Panc1 (cell line): ENCODE results near the gene FMN2. TPM values are rescaled to one million over a fixed set of nuclear protein-coding genes. Genes with fewer than 3 reads are reported as not detected.
"Not testable (repeated sequence)": the region's sequence is repeated elsewhere in the genome, so short reads cannot be mapped to it uniquely, and the experiment has no call there.

ENCODE experiments used
- ATAC-seq: fragments of 200-7000 bp; cut with Tn5 transposase; 2 replicates; pipeline ENCODE4 v1.9.1; 2020; ENCODE audit warnings: mild to moderate bottlenecking, moderate library complexity
- BruUV-seq: library from RNA; stranded (reverse); fragments of 400-500 nt; replicated peaks from 2 replicates; lab custom pipeline; 2021; lab: Mats Ljungman, UMichigan
- CTCF ChIA-PET: fragments of 300-600 bp; sonication (Branson Sonifier 250); formaldehyde crosslinking; loops from one replicate; lab custom pipeline; 2022; ENCODE audit warnings: antibody characterized with exemption; lab: Charles Lee
- POLR2A ChIA-PET: fragments of 300-600 bp; sonication (Branson Sonifier 250); formaldehyde crosslinking; loops from one replicate; lab custom pipeline; 2022; ENCODE audit warnings: antibody characterized with exemption; lab: Charles Lee
- DNase-seq: peaks from one replicate; pipeline ENCODE4 v3.0.0-alpha.2; 2010; ENCODE audit warnings: low read depth, low spot score
- H3K27ac ChIP-seq: 2 replicates; pipeline ENCODE4 v1.5.1; 2011; ENCODE audit warnings: mild to moderate bottlenecking, low read length, inconsistent platforms
- H3K27me3 ChIP-seq: fragments of 200-500 bp; sonication (Bioruptor generic); 2 replicates; pipeline ENCODE4 v1.6.0; 2014; ENCODE audit warnings: low read length, inconsistent platforms; ENCODE audit not compliant: control insufficient read depth, insufficient read depth
- H3K36me3 ChIP-seq: fragments of 200-500 bp; sonication (Bioruptor generic); 2 replicates; pipeline ENCODE4 v1.5.1; 2014; ENCODE audit warnings: inconsistent platforms, mild to moderate bottlenecking, low read length, moderate library complexity; ENCODE audit not compliant: control insufficient read depth, insufficient read depth
- H3K4me1 ChIP-seq: 2 replicates; pipeline ENCODE4 v1.5.1; 2011; ENCODE audit warnings: inconsistent platforms, mild to moderate bottlenecking, low read length, moderate library complexity; ENCODE audit not compliant: control insufficient read depth, insufficient read depth
- H3K4me3 ChIP-seq, 2 experiments: 2 replicates each; pipeline ENCODE4 v1.5.1; 2011 to 2012; ENCODE audit warnings: low read depth in 2 of 2, low read length in 2 of 2, mild to moderate bottlenecking in 2 of 2, inconsistent platforms in 1 of 2, moderate library complexity in 1 of 2
- H3K9me3 ChIP-seq: fragments of 200-500 bp; sonication (Bioruptor generic); 2 replicates; pipeline ENCODE4 v1.5.1; 2014; ENCODE audit warnings: low read depth, mild to moderate bottlenecking, inconsistent platforms, low read length, moderate library complexity; ENCODE audit not compliant: control insufficient read depth, insufficient read depth
- POLR2AphosphoS5 ChIP-seq: IDR thresholded peaks from 2 replicates; pipeline ENCODE4 v1.6.1; 2012; ENCODE audit warnings: mild to moderate bottlenecking, low read depth, low read length, moderate library complexity
- SIN3A ChIP-seq: IDR thresholded peaks from 2 replicates; pipeline ENCODE4 v1.6.1; 2012; ENCODE audit warnings: low read depth, mild to moderate bottlenecking, low read length, moderate library complexity, borderline replicate concordance; ENCODE audit not compliant: insufficient read depth
- TCF7L2 ChIP-seq: IDR thresholded peaks from 2 replicates; pipeline ENCODE4 v1.6.1; 2011; ENCODE audit warnings: mild to moderate bottlenecking, low read depth, low read length, inconsistent platforms
- in situ Hi-C: cut with HindIII; loops from 2 replicates; pipeline ENCODE4 v1.10.0; 2016; ENCODE audit warnings: low sequenced_read_pairs, low pct_unique_long_range_greater_than_20kb
- intact Hi-C: fragments of 100-400 bp; cut with micrococcal nuclease; formaldehyde crosslinking; loops from one replicate; pipeline ENCODE4 v1.10.0; 2022; ENCODE audit not compliant: unreplicated experiment
- total RNA-seq: library from RNA; stranded (reverse); gene quantifications from one replicate; pipeline ENCODE4 v1.2.1, GENCODE V29; 2021; ENCODE audit not compliant: unreplicated experiment
- TF ChIP-seq, protein P1 (sequence below): fragments of 450-650 bp; IDR thresholded peaks from 2 replicates; pipeline ENCODE4 v1.5.1; 2017; ENCODE audit warnings: mild to moderate bottlenecking
- TF ChIP-seq, protein P2 (sequence below), 2 experiments: IDR thresholded peaks; 2 replicates each; pipeline ENCODE4 v1.6.1; 2011 to 2012; ENCODE audit warnings: low read depth in 2 of 2, control low read depth in 1 of 2, low read length in 1 of 2, mild to moderate bottlenecking in 1 of 2, moderate library complexity in 1 of 2; ENCODE audit not compliant: insufficient read depth in 1 of 2

FMN2 gene
- total RNA-seq, 1 experiment from 2014 or later: 1.9 TPM

DNA sequence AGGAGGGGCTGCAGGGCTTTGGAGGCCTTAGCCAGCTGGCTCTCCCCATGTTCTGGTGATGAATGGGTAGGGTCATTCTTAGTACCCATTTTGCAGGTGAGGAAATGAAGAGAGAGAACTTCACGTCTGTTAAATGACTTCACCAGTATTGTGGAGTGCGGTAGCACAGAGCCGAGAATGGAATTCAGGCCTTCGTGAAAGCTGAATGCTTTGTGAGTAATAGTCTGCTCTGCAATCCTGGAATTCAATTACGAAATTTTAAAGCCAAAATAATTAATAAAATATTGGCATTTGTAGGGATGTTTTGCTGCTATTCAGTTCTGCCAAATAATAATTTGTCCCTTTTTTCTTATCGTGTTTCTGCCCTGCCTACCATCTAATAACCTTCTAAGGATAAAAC, 322.6 kb downstream of the FMN2 start:
- POLR2A ChIA-PET: no interaction called here
- Histone ChIP-seq H3K36me3 (no peaks in the 10 kb centered on the region), H3K4me3 (no peak overlapping the region), H3K9me3 (no peaks in the 10 kb centered on the region), H3K27me3 (no peaks in the 10 kb centered on the region), H3K27ac (no peak overlapping the region), H3K4me1 (no peaks in the 10 kb centered on the region)
- intact Hi-C loops (no loop called here), in situ Hi-C loops (no loop called here)
- BruUV-seq: no TSS peak
- ATAC-seq: no peak
- CTCF ChIA-PET: no interaction called here
- TF ChIP-seq TCF7L2 (no peak), SIN3A (no peak)
- TF ChIP-seq, protein P1, sequence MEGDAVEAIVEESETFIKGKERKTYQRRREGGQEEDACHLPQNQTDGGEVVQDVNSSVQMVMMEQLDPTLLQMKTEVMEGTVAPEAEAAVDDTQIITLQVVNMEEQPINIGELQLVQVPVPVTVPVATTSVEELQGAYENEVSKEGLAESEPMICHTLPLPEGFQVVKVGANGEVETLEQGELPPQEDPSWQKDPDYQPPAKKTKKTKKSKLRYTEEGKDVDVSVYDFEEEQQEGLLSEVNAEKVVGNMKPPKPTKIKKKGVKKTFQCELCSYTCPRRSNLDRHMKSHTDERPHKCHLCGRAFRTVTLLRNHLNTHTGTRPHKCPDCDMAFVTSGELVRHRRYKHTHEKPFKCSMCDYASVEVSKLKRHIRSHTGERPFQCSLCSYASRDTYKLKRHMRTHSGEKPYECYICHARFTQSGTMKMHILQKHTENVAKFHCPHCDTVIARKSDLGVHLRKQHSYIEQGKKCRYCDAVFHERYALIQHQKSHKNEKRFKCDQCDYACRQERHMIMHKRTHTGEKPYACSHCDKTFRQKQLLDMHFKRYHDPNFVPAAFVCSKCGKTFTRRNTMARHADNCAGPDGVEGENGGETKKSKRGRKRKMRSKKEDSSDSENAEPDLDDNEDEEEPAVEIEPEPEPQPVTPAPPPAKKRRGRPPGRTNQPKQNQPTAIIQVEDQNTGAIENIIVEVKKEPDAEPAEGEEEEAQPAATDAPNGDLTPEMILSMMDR: no peak
- no peak for DNase-seq

DNA sequence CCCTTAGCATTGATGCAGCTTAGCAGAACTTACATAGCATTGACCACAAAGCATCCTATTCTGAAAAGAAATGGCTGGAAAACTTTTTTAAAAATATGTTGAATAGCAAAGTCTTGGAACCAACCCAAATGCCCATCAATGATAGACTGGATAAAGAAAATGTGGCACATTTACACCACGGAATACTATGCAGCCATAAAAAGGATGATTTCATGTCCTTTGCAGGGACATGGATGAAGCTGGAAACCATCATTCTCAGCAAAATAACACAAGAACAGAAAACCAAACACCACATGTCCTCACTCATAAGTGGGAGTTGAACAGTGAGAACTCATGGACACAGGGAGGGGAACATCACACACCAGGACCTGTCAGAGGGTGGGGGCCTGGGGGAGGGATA, 323.3 kb downstream of the FMN2 start:
- intact Hi-C loops, H3K36me3 ChIP-seq, in situ Hi-C loops, DNase-seq, H3K4me3 ChIP-seq, CTCF ChIA-PET, ATAC-seq, POLR2A ChIA-PET, H3K9me3 ChIP-seq, H3K27ac ChIP-seq, BruUV-seq, H3K4me1 ChIP-seq, H3K27me3 ChIP-seq: not testable (repeated sequence)

DNA sequence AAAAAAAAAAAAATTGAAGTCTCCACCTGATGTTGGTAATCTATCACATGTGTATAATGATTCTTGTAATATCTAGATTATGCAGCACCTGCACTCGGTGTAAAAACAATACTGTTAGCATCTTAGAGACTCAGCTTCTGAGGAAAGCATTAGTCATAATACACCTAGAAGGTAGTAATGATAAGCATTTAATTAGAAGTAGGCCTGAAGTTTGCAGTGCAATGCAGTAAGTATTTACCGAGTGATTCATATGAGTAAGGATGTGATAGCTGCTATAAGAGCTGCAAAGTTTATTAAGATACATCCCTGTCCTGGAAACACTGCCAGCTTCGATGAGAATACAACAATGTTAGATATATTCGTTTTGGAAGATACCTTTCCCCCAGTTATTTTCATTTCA, 323.8 kb downstream of the FMN2 start:
- in situ Hi-C loops: no loop called here
- H3K27ac ChIP-seq: no peak overlapping the region
- H3K36me3 ChIP-seq: no peaks in the 10 kb centered on the region
- no peaks in the 10 kb centered on the region for H3K4me1 ChIP-seq
- no peak for DNase-seq
- no peak overlapping the region for H3K4me3 ChIP-seq
- POLR2A ChIA-PET: no interaction called here
- peak; percentile 79 for ATAC-seq
- TF ChIP-seq POLR2AphosphoS5 (no peak), TCF7L2 (no peak), SIN3A (no peak)
- TF ChIP-seq, protein P1: no peak
- TF ChIP-seq, protein P2, sequence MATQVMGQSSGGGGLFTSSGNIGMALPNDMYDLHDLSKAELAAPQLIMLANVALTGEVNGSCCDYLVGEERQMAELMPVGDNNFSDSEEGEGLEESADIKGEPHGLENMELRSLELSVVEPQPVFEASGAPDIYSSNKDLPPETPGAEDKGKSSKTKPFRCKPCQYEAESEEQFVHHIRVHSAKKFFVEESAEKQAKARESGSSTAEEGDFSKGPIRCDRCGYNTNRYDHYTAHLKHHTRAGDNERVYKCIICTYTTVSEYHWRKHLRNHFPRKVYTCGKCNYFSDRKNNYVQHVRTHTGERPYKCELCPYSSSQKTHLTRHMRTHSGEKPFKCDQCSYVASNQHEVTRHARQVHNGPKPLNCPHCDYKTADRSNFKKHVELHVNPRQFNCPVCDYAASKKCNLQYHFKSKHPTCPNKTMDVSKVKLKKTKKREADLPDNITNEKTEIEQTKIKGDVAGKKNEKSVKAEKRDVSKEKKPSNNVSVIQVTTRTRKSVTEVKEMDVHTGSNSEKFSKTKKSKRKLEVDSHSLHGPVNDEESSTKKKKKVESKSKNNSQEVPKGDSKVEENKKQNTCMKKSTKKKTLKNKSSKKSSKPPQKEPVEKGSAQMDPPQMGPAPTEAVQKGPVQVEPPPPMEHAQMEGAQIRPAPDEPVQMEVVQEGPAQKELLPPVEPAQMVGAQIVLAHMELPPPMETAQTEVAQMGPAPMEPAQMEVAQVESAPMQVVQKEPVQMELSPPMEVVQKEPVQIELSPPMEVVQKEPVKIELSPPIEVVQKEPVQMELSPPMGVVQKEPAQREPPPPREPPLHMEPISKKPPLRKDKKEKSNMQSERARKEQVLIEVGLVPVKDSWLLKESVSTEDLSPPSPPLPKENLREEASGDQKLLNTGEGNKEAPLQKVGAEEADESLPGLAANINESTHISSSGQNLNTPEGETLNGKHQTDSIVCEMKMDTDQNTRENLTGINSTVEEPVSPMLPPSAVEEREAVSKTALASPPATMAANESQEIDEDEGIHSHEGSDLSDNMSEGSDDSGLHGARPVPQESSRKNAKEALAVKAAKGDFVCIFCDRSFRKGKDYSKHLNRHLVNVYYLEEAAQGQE (IDR thresholded peaks at IDR 0.05; ENCODE audit: insufficient read depth in 1 of 2, low read depth in 2 of 2, low read length in 1 of 2): no peak
- BruUV-seq: no TSS peak
- H3K27me3 ChIP-seq: no peaks in the 10 kb centered on the region
- H3K9me3 ChIP-seq: no peaks in the 10 kb centered on the region
- intact Hi-C loops: no loop called here
- CTCF ChIA-PET: no interaction called here
